ENCODE results near the gene CTNS. TPM values are rescaled to one million over a fixed set of nuclear protein-coding genes. Genes with fewer than 3 reads are reported as not detected.

CTNS gene
- total and polyA plus RNA-seq, 2 of the 13 experiments (the other 11 are each of a cell fraction or from before 2014, with no cell fraction given), result 9.5 to 13.7 TPM

GRCh38 chr17:3636908-3637373, 381 bp downstream of the CTNS start (continued):
- peak; percentile 67; the same call in 1 of the 2 replicates for TF ChIP-seq NFAT5 (CRISPR knock-in tag; IDR thresholded peaks at IDR 0.05)
- TF ChIP-seq CREBL2 (CRISPR knock-in tag; IDR thresholded peaks at IDR 0.05; ENCODE audit: borderline replicate concordance), result no peak
- 0 out of 2 replicates have a peak, but pooled peaks have one; percentile 13 for TF ChIP-seq ZNF75D (CRISPR knock-in tag; IDR thresholded peaks at IDR 0.05; ENCODE audit: borderline replicate concordance)
- 0 out of 2 replicates have a peak, but pooled peaks have one; percentile 8 for TF ChIP-seq ZNF749 (CRISPR knock-in tag; IDR thresholded peaks at IDR 0.05; ENCODE audit: borderline replicate concordance)
- TF ChIP-seq ZSCAN20 (CRISPR knock-in tag; IDR thresholded peaks at IDR 0.05; ENCODE audit: borderline replicate concordance), result 0 out of 2 replicates have a peak, but pooled peaks have one; percentile 45
- 0 out of 2 replicates have a peak, but pooled peaks have one; percentile 3 for TF ChIP-seq HOXD1 (CRISPR knock-in tag; IDR thresholded peaks at IDR 0.05)
- TF ChIP-seq CERS6 (CRISPR knock-in tag; IDR thresholded peaks at IDR 0.05), result peak; percentile 70; the same call in 1 of the 2 replicates
- TF ChIP-seq TP53 (CRISPR knock-in tag; conservative IDR thresholded peaks at IDR 0.05), result 0 out of 2 replicates have a peak, but pooled peaks have one; percentile 78
- 0 out of 2 replicates have a peak, but pooled peaks have one; percentile 55 for TF ChIP-seq PAWR (CRISPR knock-in tag; IDR thresholded peaks at IDR 0.05; ENCODE audit: borderline replicate concordance)
- TF ChIP-seq ZNF773 (CRISPR knock-in tag; IDR thresholded peaks at IDR 0.05; ENCODE audit: borderline replicate concordance), result 0 out of 2 replicates have a peak, but pooled peaks have one; percentile 67
- TF ChIP-seq TOPORS (CRISPR knock-in tag; IDR thresholded peaks at IDR 0.05), result 0 out of 2 replicates have a peak, but pooled peaks have one; percentile 18
- no peak for TF ChIP-seq ZNF709 (CRISPR knock-in tag; IDR thresholded peaks at IDR 0.05)
- TF ChIP-seq USF2 (IDR thresholded peaks at IDR 0.05; ENCODE audit: low read depth, low read length), result no peak
- peak; percentile 83; the same call in 1 of the 2 replicates for TF ChIP-seq USF2 (CRISPR knock-in tag; IDR thresholded peaks at IDR 0.05; ENCODE audit: borderline replicate concordance)
- TF ChIP-seq ZNF230 (CRISPR knock-in tag; IDR thresholded peaks at IDR 0.05), result peak; percentile 54; the same call in 1 of the 2 replicates
- 0 out of 2 replicates have a peak, but pooled peaks have one; percentile 13 for TF ChIP-seq SATB2 (CRISPR knock-in tag; IDR thresholded peaks at IDR 0.05)
- TF ChIP-seq MTF1 (CRISPR knock-in tag; IDR thresholded peaks at IDR 0.05), result 0 out of 2 replicates have a peak, but pooled peaks have one; percentile 29
- TF ChIP-seq ZNF761 (CRISPR knock-in tag; conservative IDR thresholded peaks at IDR 0.05), result no peak

Data from HepG2 (cell line).